ENCODE results near the gene CD274.

GRCh38 chr9:5459289-5459829 is 9.0 kb downstream of the CD274 start:
- TF ChIP-seq CTCF (IDR thresholded peaks at IDR 0.05) (no peak), POLR2A (IDR thresholded peaks at IDR 0.05) (no peak)

All from esophagus squamous epithelium (tissue), 4 donors.